ENCODE results near the gene PNPLA1. TPM values are rescaled to one million over a fixed set of nuclear protein-coding genes. Genes with fewer than 3 reads are reported as not detected.

Gene PNPLA1
- total and polyA plus RNA-seq, 2 experiments from 2014 or later, result not detected

GRCh38 chr6:36322591-36322990, 52.7 kb downstream of the PNPLA1 start:
- H3K4me3 ChIP-seq, result no peak overlapping the region
- no peak overlapping the region for H3K27ac ChIP-seq
- TF ChIP-seq, protein P1, sequence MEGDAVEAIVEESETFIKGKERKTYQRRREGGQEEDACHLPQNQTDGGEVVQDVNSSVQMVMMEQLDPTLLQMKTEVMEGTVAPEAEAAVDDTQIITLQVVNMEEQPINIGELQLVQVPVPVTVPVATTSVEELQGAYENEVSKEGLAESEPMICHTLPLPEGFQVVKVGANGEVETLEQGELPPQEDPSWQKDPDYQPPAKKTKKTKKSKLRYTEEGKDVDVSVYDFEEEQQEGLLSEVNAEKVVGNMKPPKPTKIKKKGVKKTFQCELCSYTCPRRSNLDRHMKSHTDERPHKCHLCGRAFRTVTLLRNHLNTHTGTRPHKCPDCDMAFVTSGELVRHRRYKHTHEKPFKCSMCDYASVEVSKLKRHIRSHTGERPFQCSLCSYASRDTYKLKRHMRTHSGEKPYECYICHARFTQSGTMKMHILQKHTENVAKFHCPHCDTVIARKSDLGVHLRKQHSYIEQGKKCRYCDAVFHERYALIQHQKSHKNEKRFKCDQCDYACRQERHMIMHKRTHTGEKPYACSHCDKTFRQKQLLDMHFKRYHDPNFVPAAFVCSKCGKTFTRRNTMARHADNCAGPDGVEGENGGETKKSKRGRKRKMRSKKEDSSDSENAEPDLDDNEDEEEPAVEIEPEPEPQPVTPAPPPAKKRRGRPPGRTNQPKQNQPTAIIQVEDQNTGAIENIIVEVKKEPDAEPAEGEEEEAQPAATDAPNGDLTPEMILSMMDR (IDR thresholded peaks at IDR 0.05; ENCODE audit: low read depth, low read length), result no peak
- H3K27me3 ChIP-seq, result no peaks in the 10 kb centered on the region
- no peaks in the 10 kb centered on the region for H3K36me3 ChIP-seq
- no peaks in the 10 kb centered on the region for H3K4me1 ChIP-seq (ENCODE audit: low read depth)
- no peak for DNase-seq (ENCODE audit: low read depth in 1 of 2, low spot score in 1 of 2)
- H3K9me3 ChIP-seq (ENCODE audit: low read depth), result no peaks in the 10 kb centered on the region

DNA sequence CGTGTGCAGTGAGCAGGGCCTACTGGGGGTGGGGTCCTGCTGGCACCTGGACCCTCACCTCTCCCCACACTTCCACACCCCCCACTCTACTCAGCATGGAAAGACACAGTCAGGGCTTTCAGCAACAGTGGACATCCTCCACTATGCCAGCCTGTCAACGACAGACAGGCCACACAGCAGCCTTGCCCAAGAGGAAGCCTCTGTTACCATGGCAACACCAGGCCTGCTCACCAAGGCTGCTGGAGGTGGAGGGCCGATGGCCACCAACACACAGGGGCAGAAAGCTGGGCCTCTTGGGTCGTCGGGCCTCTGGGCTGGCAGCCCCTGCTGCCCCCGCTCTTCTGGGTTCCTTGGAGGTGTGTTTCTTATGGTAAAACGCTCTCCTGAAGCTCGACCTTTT, 53.2 kb downstream of the PNPLA1 start:
- Histone ChIP-seq H3K36me3 (no peaks in the 10 kb centered on the region), H3K9me3 (ENCODE audit: low read depth) (no peaks in the 10 kb centered on the region), H3K27ac (no peak overlapping the region), H3K4me3 (no peak overlapping the region), H3K4me1 (ENCODE audit: low read depth) (peaks cover 2% of the 10 kb centered on the region), H3K27me3 (no peaks in the 10 kb centered on the region)
- peak in 1 of 2 donors; percentile 40 for DNase-seq (ENCODE audit: low read depth in 1 of 2, low spot score in 1 of 2)
- TF ChIP-seq, protein P1 (IDR thresholded peaks at IDR 0.05; ENCODE audit: low read depth, low read length), result no peak

- Histone ChIP-seq H3K4me1 (ENCODE audit: low read depth) (peaks cover 6% of the 10 kb centered on the region), H3K27ac (no peak overlapping the region), H3K36me3 (no peaks in the 10 kb centered on the region), H3K27me3 (no peaks in the 10 kb centered on the region), H3K4me3 (no peak overlapping the region), H3K9me3 (ENCODE audit: low read depth) (no peaks in the 10 kb centered on the region)
- TF ChIP-seq, protein P1 (IDR thresholded peaks at IDR 0.05; ENCODE audit: low read depth, low read length), result no peak
- DNase-seq (ENCODE audit: low read depth in 1 of 2, low spot score in 1 of 2), result no peak
Measured at GRCh38 chr6:36324191-36324590, 54.3 kb downstream of the PNPLA1 start.

GRCh38 chr6:36324715-36325114, 54.9 kb downstream of the PNPLA1 start:
- Histone ChIP-seq H3K27ac (no peak overlapping the region), H3K4me1 (ENCODE audit: low read depth) (peaks cover 6% of the 10 kb centered on the region), H3K4me3 (no peak overlapping the region), H3K27me3 (no peaks in the 10 kb centered on the region), H3K9me3 (ENCODE audit: low read depth) (no peaks in the 10 kb centered on the region), H3K36me3 (no peaks in the 10 kb centered on the region)
- DNase-seq (ENCODE audit: low read depth in 1 of 2, low spot score in 1 of 2), result no peak
- TF ChIP-seq, protein P1 (IDR thresholded peaks at IDR 0.05; ENCODE audit: low read depth, low read length), result no peak

- no peaks in the 10 kb centered on the region for H3K9me3 ChIP-seq (ENCODE audit: low read depth)
- H3K27me3 ChIP-seq, result no peaks in the 10 kb centered on the region
- H3K36me3 ChIP-seq, result no peaks in the 10 kb centered on the region
- H3K27ac ChIP-seq, result no peak overlapping the region
- DNase-seq (ENCODE audit: low read depth in 1 of 2, low spot score in 1 of 2), result peak in 1 of 2 donors; percentile 67
- no peak overlapping the region for H3K4me3 ChIP-seq
- H3K4me1 ChIP-seq (ENCODE audit: low read depth), result peaks cover 6% of the 10 kb centered on the region
- TF ChIP-seq, protein P1 (IDR thresholded peaks at IDR 0.05; ENCODE audit: low read depth, low read length), result no peak
Measured at GRCh38 chr6:36326356-36326995, 56.6 kb downstream of the PNPLA1 start.
